ENCODE results near the gene BIK. TPM values are rescaled to one million over a fixed set of nuclear protein-coding genes. Genes with fewer than 3 reads are reported as not detected.
A peak's percentile ranks its signal among the peaks of the same experiment; 100 is the strongest.

BIK gene
- total and polyA plus RNA-seq, 2 experiments from 2014 or later = 9.6 to 9.8 TPM

- TF ChIP-seq EZH2 (IDR thresholded peaks at IDR 0.05; ENCODE audit: low read depth, unreplicated experiment) = no peak
- no peak for TF ChIP-seq CREB1 (CRISPR knock-in tag; IDR thresholded peaks at IDR 0.05; ENCODE audit: low read depth)
- no peak for TF ChIP-seq STAT1 (IDR thresholded peaks at IDR 0.05; ENCODE audit: unreplicated experiment)
- no peak for TF ChIP-seq ZNF331 (CRISPR knock-in tag; IDR thresholded peaks at IDR 0.05; ENCODE audit: low read depth)
- no peak for TF ChIP-seq POLR2AphosphoS5 (IDR thresholded peaks at IDR 0.05; ENCODE audit: low read depth)
- TF ChIP-seq ZNF114 (CRISPR knock-in tag; IDR thresholded peaks at IDR 0.05) = no peak
- TF ChIP-seq CTCF (conservative IDR thresholded peaks at IDR 0.05; ENCODE audit: low read depth in 2 of 2) = no peak
- no peak for TF ChIP-seq JUNB (IDR thresholded peaks at IDR 0.05; ENCODE audit: unreplicated experiment)
Observed at GRCh38 chr22:43106302-43106701, 4.2 kb upstream of the BIK start (continued).

GRCh38 chr22:43109511-43109910, 1.0 kb upstream of the BIK start:
- DNase-seq (ENCODE audit: low spot score) (peak; percentile 58), ATAC-seq (peak; percentile 24)
- Histone ChIP-seq H3K4me2 (peak overlapping the region; percentile 67), H3K36me3 (ENCODE audit: insufficient read depth) (no peaks in the 10 kb centered on the region), H3F3A (replicated peaks; ENCODE audit: low read depth) (peaks cover 9% of the 10 kb centered on the region; the same call in 1 of the 2 replicates), H3K27ac (ENCODE audit: low read depth) (no peak overlapping the region), H3K4me3 (peak overlapping the region; percentile 85), H3K27me3 (ENCODE audit: insufficient read depth) (peaks cover 53% of the 10 kb centered on the region), H3K9me2 (ENCODE audit: insufficient read depth) (no peaks in the 10 kb centered on the region), H3K79me2 (replicated peaks; ENCODE audit: insufficient read depth) (no peaks in the 10 kb centered on the region), H3K4me1 (ENCODE audit: insufficient read depth) (peaks cover 3% of the 10 kb centered on the region; the same call in 1 of the 2 replicates), H4K20me1 (replicated peaks; ENCODE audit: insufficient read depth) (no peaks in the 10 kb centered on the region; the same call in 1 of the 2 replicates), H2AFZ (peak overlapping the region; percentile 84; the same call in 1 of the 2 replicates)
- Mint-ChIP-seq H3K36me3 (ENCODE audit: low read depth) (no peaks in the 10 kb centered on the region), H3K27ac (no peak overlapping the region), H3K9me3 (no peaks in the 10 kb centered on the region), H3K4me3 (peak overlapping the region; percentile 52), H3K27me3 (ENCODE audit: insufficient read depth, low read depth, poor library complexity) (peaks cover 49% of the 10 kb centered on the region), H3K4me1 (peaks cover 5% of the 10 kb centered on the region; the same call in 2 of the 3 replicates)
- TF ChIP-seq REST (IDR thresholded peaks at IDR 0.05; ENCODE audit: unreplicated experiment) (no peak), EZH2 (IDR thresholded peaks at IDR 0.05; ENCODE audit: low read depth, unreplicated experiment) (no peak), ZNF462 (CRISPR knock-in tag; IDR thresholded peaks at IDR 0.05) (no peak), EZH2phosphoT487 (IDR thresholded peaks at IDR 0.05; ENCODE audit: unreplicated experiment) (no peak), JUNB (IDR thresholded peaks at IDR 0.05; ENCODE audit: unreplicated experiment) (no peak), CREB1 (CRISPR knock-in tag; IDR thresholded peaks at IDR 0.05; ENCODE audit: low read depth) (no peak), CTCF (conservative IDR thresholded peaks at IDR 0.05; ENCODE audit: low read depth in 2 of 2) (no peak), ZNF114 (CRISPR knock-in tag; IDR thresholded peaks at IDR 0.05) (no peak)
